Measurements from ENCODE around the gene CDKAL1.
A peak's percentile ranks its signal among the peaks of the same experiment; 100 is the strongest.
"Not testable (repeated sequence)": the region's sequence is repeated elsewhere in the genome, so short reads cannot be mapped to it uniquely, and the experiment has no call there.

Gene CDKAL1

GRCh38 chr6:20718705-20719653 lies 184.7 kb downstream of the CDKAL1 start:
- in situ Hi-C loops (cut with HindIII; ENCODE audit: low pct_ligation_motif_present, low sequenced_read_pairs), result no loop called here
- no peak for DNase-seq
- H3K4me3 ChIP-seq (ENCODE audit: low read depth, low read length), result no peak overlapping the region
- no peaks in the 10 kb centered on the region for H3K36me3 ChIP-seq (replicated peaks)
- no peaks in the 10 kb centered on the region for H3K27me3 ChIP-seq (replicated peaks)
- no peak overlapping the region for H3K27ac ChIP-seq
- peak; percentile 11 for TF ChIP-seq CTCF (IDR thresholded peaks at IDR 0.05; ENCODE audit: low read depth, low read length, missing control alignments)

GRCh38 chr6:20719980-20720379 lies 185.7 kb downstream of the CDKAL1 start:
- Histone ChIP-seq H3K27me3 (replicated peaks) (no peaks in the 10 kb centered on the region), H3K27ac (no peak overlapping the region), H3K4me3 (ENCODE audit: low read depth, low read length) (no peak overlapping the region), H3K36me3 (replicated peaks) (no peaks in the 10 kb centered on the region)
- TF ChIP-seq CTCF (IDR thresholded peaks at IDR 0.05; ENCODE audit: low read depth, low read length, missing control alignments), result no peak
- in situ Hi-C loops (cut with HindIII; ENCODE audit: low pct_ligation_motif_present, low sequenced_read_pairs), result no loop called here
- DNase-seq, result no peak

- H3K4me3 ChIP-seq (ENCODE audit: low read depth, low read length); in situ Hi-C loops (cut with HindIII; ENCODE audit: low pct_ligation_motif_present, low sequenced_read_pairs); DNase-seq; H3K27me3 ChIP-seq (replicated peaks); H3K27ac ChIP-seq; H3K36me3 ChIP-seq (replicated peaks): not testable (repeated sequence)
Observed at GRCh38 chr6:20721121-20721520, 186.9 kb downstream of the CDKAL1 start.

- Histone ChIP-seq H3K27me3 (replicated peaks) (no peaks in the 10 kb centered on the region), H3K36me3 (replicated peaks) (no peaks in the 10 kb centered on the region), H3K27ac (no peak overlapping the region), H3K4me3 (ENCODE audit: low read depth, low read length) (no peak overlapping the region)
- no peak for TF ChIP-seq CTCF (IDR thresholded peaks at IDR 0.05; ENCODE audit: low read depth, low read length, missing control alignments)
- no peak for DNase-seq
- in situ Hi-C loops (cut with HindIII; ENCODE audit: low pct_ligation_motif_present, low sequenced_read_pairs), result no loop called here
Observed at GRCh38 chr6:20722455-20722854, 188.2 kb downstream of the CDKAL1 start.

- Histone ChIP-seq H3K27ac (no peak overlapping the region), H3K27me3 (replicated peaks) (no peaks in the 10 kb centered on the region), H3K4me3 (ENCODE audit: low read depth, low read length) (no peak overlapping the region), H3K36me3 (replicated peaks) (no peaks in the 10 kb centered on the region)
- in situ Hi-C loops (cut with HindIII; ENCODE audit: low pct_ligation_motif_present, low sequenced_read_pairs), result no loop called here
- no peak for TF ChIP-seq CTCF (IDR thresholded peaks at IDR 0.05; ENCODE audit: low read depth, low read length, missing control alignments)
- DNase-seq, result no peak
Observed at GRCh38 chr6:20723236-20723635, 189.0 kb downstream of the CDKAL1 start.

- in situ Hi-C loops (cut with HindIII; ENCODE audit: low pct_ligation_motif_present, low sequenced_read_pairs), result no loop called here
- Histone ChIP-seq H3K27me3 (replicated peaks) (no peaks in the 10 kb centered on the region), H3K27ac (no peak overlapping the region), H3K4me3 (ENCODE audit: low read depth, low read length) (no peak overlapping the region), H3K36me3 (replicated peaks) (no peaks in the 10 kb centered on the region)
- DNase-seq, result no peak
- no peak for TF ChIP-seq CTCF (IDR thresholded peaks at IDR 0.05; ENCODE audit: low read depth, low read length, missing control alignments)
Observed at GRCh38 chr6:20724443-20725190, 190.4 kb downstream of the CDKAL1 start.

- H3K36me3 ChIP-seq (replicated peaks), result not testable (repeated sequence)
Observed at GRCh38 chr6:20725235-20725634, 191.0 kb downstream of the CDKAL1 start.

More at GRCh38 chr6:20725235-20725634, 191.0 kb downstream of the CDKAL1 start:
- H3K4me3 ChIP-seq (ENCODE audit: low read depth, low read length); H3K27ac ChIP-seq; H3K27me3 ChIP-seq (replicated peaks); DNase-seq; in situ Hi-C loops (cut with HindIII; ENCODE audit: low pct_ligation_motif_present, low sequenced_read_pairs): not testable (repeated sequence)

Data from brain microvascular endothelial cell (primary cell).